Left forelimb (tissue), 1 donor: Measurements from ENCODE around the gene CASZ1.
A peak's percentile ranks its signal among the peaks of the same experiment; 100 is the strongest.

Experiments used
- DNase-seq: peaks from one replicate; pipeline ENCODE4 v3.0.0-alpha.2; 2018; ENCODE audit warnings: low spot score

Gene CASZ1

GRCh38 chr1:10775763-10776162, 20.7 kb downstream of the CASZ1 start:
- no peak for DNase-seq

- DNase-seq: no peak
Measured at GRCh38 chr1:10774615-10775310, 21.7 kb downstream of the CASZ1 start.

- DNase-seq: no peak
Measured at GRCh38 chr1:10773851-10774614, 22.4 kb downstream of the CASZ1 start.

- DNase-seq: no peak
Measured at GRCh38 chr1:10773376-10773775, 23.1 kb downstream of the CASZ1 start.

GRCh38 chr1:10772711-10773110, 23.7 kb downstream of the CASZ1 start:
- DNase-seq: no peak

GRCh38 chr1:10771789-10772188, 24.7 kb downstream of the CASZ1 start:
- no peak for DNase-seq

- DNase-seq: no peak
Measured at GRCh38 chr1:10768552-10768951, 27.9 kb downstream of the CASZ1 start.

- no peak for DNase-seq
Measured at GRCh38 chr1:10767282-10767681, 29.2 kb downstream of the CASZ1 start.

- no peak for DNase-seq
Measured at GRCh38 chr1:10765734-10766478, 30.5 kb downstream of the CASZ1 start.

GRCh38 chr1:10765304-10765703, 31.1 kb downstream of the CASZ1 start:
- DNase-seq: no peak

GRCh38 chr1:10764296-10764798, 32.1 kb downstream of the CASZ1 start:
- no peak for DNase-seq

- no peak for DNase-seq
Measured at GRCh38 chr1:10762875-10763274, 33.6 kb downstream of the CASZ1 start.

- DNase-seq: no peak
Measured at GRCh38 chr1:10762153-10762523, 34.3 kb downstream of the CASZ1 start.

- no peak for DNase-seq
Measured at GRCh38 chr1:10761503-10762152, 34.8 kb downstream of the CASZ1 start.

GRCh38 chr1:10760566-10761502, 35.6 kb downstream of the CASZ1 start:
- DNase-seq: no peak

- no peak for DNase-seq
Measured at GRCh38 chr1:10759413-10760200, 36.8 kb downstream of the CASZ1 start.

- no peak for DNase-seq
Measured at GRCh38 chr1:10756842-10757241, 39.6 kb downstream of the CASZ1 start.

GRCh38 chr1:10755970-10756521, 40.4 kb downstream of the CASZ1 start:
- DNase-seq: peak; percentile 76

GRCh38 chr1:10754568-10755329, 41.7 kb downstream of the CASZ1 start:
- DNase-seq: no peak
